ENCODE results near the gene MDP1. TPM values are rescaled to one million over a fixed set of nuclear protein-coding genes. Genes with fewer than 3 reads are reported as not detected.

Gene MDP1
- total and polyA plus RNA-seq, 2 experiments from 2014 or later, result 39.3 to 70.5 TPM

GRCh38 chr14:24184104-24184970 lies 31.5 kb downstream of the MDP1 start:
- Histone ChIP-seq H3K9me3 (ENCODE audit: low read depth) (no peaks in the 10 kb centered on the region), H3K4me1 (ENCODE audit: low read depth) (no peaks in the 10 kb centered on the region), H3K4me3 (no peak overlapping the region), H3K27ac (no peak overlapping the region), H3K36me3 (peaks cover 19% of the 10 kb centered on the region), H3K27me3 (no peaks in the 10 kb centered on the region)
- no peak for TF ChIP-seq CTCF (IDR thresholded peaks at IDR 0.05; ENCODE audit: low read depth, low read length)
- no peak for DNase-seq (ENCODE audit: low read depth in 1 of 2, low spot score in 1 of 2)

GRCh38 chr14:24183014-24183481 lies 32.8 kb downstream of the MDP1 start:
- Histone ChIP-seq H3K9me3 (ENCODE audit: low read depth) (no peaks in the 10 kb centered on the region), H3K4me1 (ENCODE audit: low read depth) (no peaks in the 10 kb centered on the region), H3K4me3 (no peak overlapping the region), H3K27ac (no peak overlapping the region), H3K27me3 (no peaks in the 10 kb centered on the region), H3K36me3 (peaks cover 21% of the 10 kb centered on the region)
- no peak for TF ChIP-seq CTCF (IDR thresholded peaks at IDR 0.05; ENCODE audit: low read depth, low read length)
- DNase-seq (ENCODE audit: low read depth in 1 of 2, low spot score in 1 of 2), result no peak

- Histone ChIP-seq H3K4me3 (no peak overlapping the region), H3K4me1 (ENCODE audit: low read depth) (no peaks in the 10 kb centered on the region), H3K27me3 (no peaks in the 10 kb centered on the region), H3K36me3 (peaks cover 21% of the 10 kb centered on the region), H3K9me3 (ENCODE audit: low read depth) (no peaks in the 10 kb centered on the region), H3K27ac (no peak overlapping the region)
- DNase-seq (ENCODE audit: low read depth in 1 of 2, low spot score in 1 of 2), result no peak
- TF ChIP-seq CTCF (IDR thresholded peaks at IDR 0.05; ENCODE audit: low read depth, low read length), result no peak
These were observed 33.6 kb downstream of the MDP1 start for GRCh38 chr14:24182110-24182882.

GRCh38 chr14:24181371-24182077 lies 34.3 kb downstream of the MDP1 start:
- Histone ChIP-seq H3K4me3 (no peak overlapping the region), H3K27ac (no peak overlapping the region), H3K9me3 (ENCODE audit: low read depth) (no peaks in the 10 kb centered on the region), H3K36me3 (peaks cover 21% of the 10 kb centered on the region), H3K4me1 (ENCODE audit: low read depth) (no peaks in the 10 kb centered on the region), H3K27me3 (no peaks in the 10 kb centered on the region)
- DNase-seq (ENCODE audit: low read depth in 1 of 2, low spot score in 1 of 2), result no peak
- no peak for TF ChIP-seq CTCF (IDR thresholded peaks at IDR 0.05; ENCODE audit: low read depth, low read length)

Data from cardiac muscle cell (in vitro differentiated cells and primary cell).